ENCODE results near the gene PMM2.

Gene PMM2

DNA sequence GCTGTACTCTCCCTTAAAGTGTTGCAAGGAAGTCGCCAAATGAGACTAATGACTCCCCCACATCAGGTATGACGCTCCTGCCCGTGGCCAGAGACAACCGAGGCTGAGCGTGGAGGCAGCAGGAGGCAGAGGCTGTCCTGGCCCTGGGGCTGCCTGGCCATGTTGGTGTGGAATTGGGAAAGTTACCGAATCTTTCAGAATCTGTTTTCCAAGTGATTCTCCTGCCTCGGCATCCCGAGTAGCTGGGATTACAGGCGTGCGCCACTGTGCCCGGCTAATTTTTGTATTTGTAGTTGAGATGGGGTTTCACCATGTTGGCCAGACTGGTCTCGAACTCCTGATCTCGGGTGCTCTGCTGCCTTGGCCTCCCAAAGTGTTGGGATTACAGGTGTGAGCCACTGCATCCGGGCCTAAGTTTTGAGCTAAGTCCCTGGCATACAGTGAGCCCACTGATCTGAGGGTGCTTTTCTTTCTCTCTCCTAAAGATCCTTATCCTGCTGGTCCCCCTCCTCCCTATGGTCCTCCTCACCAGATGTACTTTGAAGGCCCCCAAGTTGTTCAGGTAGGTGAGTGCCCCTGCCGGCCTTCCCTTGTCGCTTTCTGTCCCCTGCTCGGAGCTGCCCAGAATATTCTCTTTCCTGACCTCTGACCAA, 85.2 kb downstream of the PMM2 start:
- no peak overlapping the region for H2AFZ ChIP-seq (ENCODE audit: low read length)
- no peak overlapping the region for H4K91ac ChIP-seq (ENCODE audit: low read depth, low read length, poor library complexity)
- no peaks in the 10 kb centered on the region for H3K27me3 ChIP-seq (ENCODE audit: control insufficient read depth in 3 of 3, insufficient read depth in 3 of 3, low read depth in 1 of 3, low read length in 3 of 3)
- peaks cover 3 to 15% of the 10 kb centered on the region in 2 donors for H3K4me1 ChIP-seq (ENCODE audit: control insufficient read depth in 2 of 2, insufficient read depth in 1 of 2, low read depth in 1 of 2, low read length in 2 of 2)
- H3K9me3 ChIP-seq (replicated peaks in 1 of 2; ENCODE audit: control insufficient read depth in 2 of 2, insufficient read depth in 1 of 2, low read depth in 1 of 2, low read length in 2 of 2): peaks cover 0 to 4% of the 10 kb centered on the region in 2 donors
- H3K23ac ChIP-seq (ENCODE audit: low read depth, low read length, poor library complexity): no peak overlapping the region
- peak overlapping the region; percentile 68 for H2AK5ac ChIP-seq (ENCODE audit: low read depth, low read length)
- no peak overlapping the region for H3K4me2 ChIP-seq (ENCODE audit: insufficient read depth, low read length, poor library complexity, severe bottlenecking)
- no peak overlapping the region for H3K18ac ChIP-seq (ENCODE audit: low read length)
- peaks cover 1% of the 10 kb centered on the region for H3K79me1 ChIP-seq (ENCODE audit: low read depth, low read length)
- H2BK5ac ChIP-seq (ENCODE audit: low read length): peak overlapping the region; percentile 39
- H3K9ac ChIP-seq (ENCODE audit: low read depth, low read length, poor library complexity): no peak overlapping the region
- H3K36me3 ChIP-seq (replicated peaks in 1 of 2; ENCODE audit: control insufficient read depth in 2 of 2, insufficient read depth in 2 of 2, low read length in 2 of 2): peaks cover 3 to 8% of the 10 kb centered on the region in 2 donors
- no peak overlapping the region for H3K4me3 ChIP-seq (ENCODE audit: low read length in 2 of 2)
- no peak overlapping the region for H3K4ac ChIP-seq (ENCODE audit: low read length)
- no peak overlapping the region for H3K14ac ChIP-seq (ENCODE audit: low read length)
- no peak overlapping the region for H2BK12ac ChIP-seq (ENCODE audit: low read length)
- no peak overlapping the region for H2BK120ac ChIP-seq (ENCODE audit: low read depth, low read length)
- H3K27ac ChIP-seq (replicated peaks; ENCODE audit: low read length): no peak overlapping the region
- DNase-seq (ENCODE audit: low spot score): no peak
- no peak overlapping the region for H2BK15ac ChIP-seq (ENCODE audit: low read length)
- no peak overlapping the region for H4K8ac ChIP-seq (ENCODE audit: low read depth, low read length)
- no CpG with 5 or more reads among the region's 17 CpGs for WGBS, 2 donors (ENCODE audit: extremely low coverage in 2 of 2, insufficient read length in 2 of 2, insufficient replicate concordance in 1 of 2)

DNA sequence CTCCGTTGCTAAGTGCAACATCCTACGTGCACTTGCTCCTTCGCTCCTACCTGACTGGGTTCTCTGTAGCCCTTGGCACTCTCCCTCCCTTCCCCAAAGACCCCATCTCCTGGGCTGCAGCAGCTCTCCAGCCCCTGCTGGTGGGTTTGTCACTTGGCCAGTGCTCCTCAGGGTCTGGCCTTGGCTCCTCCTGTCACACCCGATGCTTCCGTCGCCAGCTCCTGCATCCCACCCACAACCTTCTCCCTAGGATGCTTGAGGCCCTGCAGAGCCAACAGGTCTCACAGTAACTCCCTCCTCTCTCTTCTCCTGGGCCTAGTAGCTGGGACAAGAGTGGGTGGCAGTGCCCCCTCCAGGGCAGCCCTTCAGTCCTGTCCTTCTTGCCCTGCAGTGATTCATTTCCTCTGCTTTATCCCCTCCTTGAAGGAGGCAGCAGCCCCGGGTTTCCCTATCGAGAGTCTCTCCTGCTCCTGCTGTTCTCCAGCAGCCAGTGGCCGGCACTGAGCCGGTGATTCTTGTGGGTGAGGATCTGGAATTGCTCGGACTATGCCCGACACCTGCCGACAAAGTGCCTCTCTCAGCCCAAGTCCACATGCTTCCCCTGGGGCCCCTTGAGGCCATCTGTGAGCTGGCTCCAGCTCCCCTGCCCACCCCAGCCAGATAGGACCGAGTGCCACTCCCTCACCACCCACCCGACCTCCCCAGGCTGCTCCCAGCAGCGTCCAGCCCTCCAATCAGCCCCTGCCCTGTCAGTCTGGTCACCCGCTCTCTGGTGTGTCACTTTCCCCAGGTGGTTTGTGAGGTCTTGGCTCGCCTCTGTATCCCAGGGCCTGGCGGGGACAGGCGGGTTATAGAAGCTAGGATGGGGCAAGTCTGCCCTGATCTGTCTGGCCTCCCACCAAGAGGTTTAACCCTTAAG, 88.3 kb downstream of the PMM2 start:
- no peak overlapping the region for H2BK12ac ChIP-seq (ENCODE audit: low read length)
- H4K8ac ChIP-seq (ENCODE audit: low read depth, low read length): no peak overlapping the region
- WGBS, 2 donors (ENCODE audit: extremely low coverage in 2 of 2, insufficient read length in 2 of 2, insufficient replicate concordance in 1 of 2): no CpG with 5 or more reads among the region's 20 CpGs
- H3K14ac ChIP-seq (ENCODE audit: low read length): peak overlapping the region; percentile 2
- no peak for DNase-seq (ENCODE audit: low spot score)
- H4K91ac ChIP-seq (ENCODE audit: low read depth, low read length, poor library complexity): no peak overlapping the region
- H3K9me3 ChIP-seq (replicated peaks in 1 of 2; ENCODE audit: control insufficient read depth in 2 of 2, insufficient read depth in 1 of 2, low read depth in 1 of 2, low read length in 2 of 2): peaks cover 0 to 4% of the 10 kb centered on the region in 2 donors
- no peaks in the 10 kb centered on the region for H3K27me3 ChIP-seq (ENCODE audit: control insufficient read depth in 3 of 3, insufficient read depth in 3 of 3, low read depth in 1 of 3, low read length in 3 of 3)
- H3K27ac ChIP-seq (replicated peaks; ENCODE audit: low read length): peak overlapping the region; percentile 7
- peak overlapping the region; percentile 81 for H3K9ac ChIP-seq (ENCODE audit: low read depth, low read length, poor library complexity)
- peaks cover 1% of the 10 kb centered on the region for H3K79me1 ChIP-seq (ENCODE audit: low read depth, low read length)
- H3K18ac ChIP-seq (ENCODE audit: low read length): peak overlapping the region; percentile 52
- H3K23ac ChIP-seq (ENCODE audit: low read depth, low read length, poor library complexity): peak overlapping the region; percentile 94
- H3K4ac ChIP-seq (ENCODE audit: low read length): no peak overlapping the region
- H3K36me3 ChIP-seq (replicated peaks in 1 of 2; ENCODE audit: control insufficient read depth in 2 of 2, insufficient read depth in 2 of 2, low read length in 2 of 2): peaks cover 16 to 38% of the 10 kb centered on the region in 2 donors
- H2BK5ac ChIP-seq (ENCODE audit: low read length): peak overlapping the region; percentile 75
- no peak overlapping the region for H2BK120ac ChIP-seq (ENCODE audit: low read depth, low read length)
- H3K4me2 ChIP-seq (ENCODE audit: insufficient read depth, low read length, poor library complexity, severe bottlenecking): peak overlapping the region; percentile 24
- H2AFZ ChIP-seq (ENCODE audit: low read length): no peak overlapping the region
- H3K4me1 ChIP-seq (ENCODE audit: control insufficient read depth in 2 of 2, insufficient read depth in 1 of 2, low read depth in 1 of 2, low read length in 2 of 2): peaks cover 3 to 15% of the 10 kb centered on the region in 2 donors
- H2BK15ac ChIP-seq (ENCODE audit: low read length): peak overlapping the region; percentile 58
- H3K4me3 ChIP-seq (ENCODE audit: low read length in 2 of 2): no peak overlapping the region
- peak overlapping the region; percentile 81 for H2AK5ac ChIP-seq (ENCODE audit: low read depth, low read length)

DNA sequence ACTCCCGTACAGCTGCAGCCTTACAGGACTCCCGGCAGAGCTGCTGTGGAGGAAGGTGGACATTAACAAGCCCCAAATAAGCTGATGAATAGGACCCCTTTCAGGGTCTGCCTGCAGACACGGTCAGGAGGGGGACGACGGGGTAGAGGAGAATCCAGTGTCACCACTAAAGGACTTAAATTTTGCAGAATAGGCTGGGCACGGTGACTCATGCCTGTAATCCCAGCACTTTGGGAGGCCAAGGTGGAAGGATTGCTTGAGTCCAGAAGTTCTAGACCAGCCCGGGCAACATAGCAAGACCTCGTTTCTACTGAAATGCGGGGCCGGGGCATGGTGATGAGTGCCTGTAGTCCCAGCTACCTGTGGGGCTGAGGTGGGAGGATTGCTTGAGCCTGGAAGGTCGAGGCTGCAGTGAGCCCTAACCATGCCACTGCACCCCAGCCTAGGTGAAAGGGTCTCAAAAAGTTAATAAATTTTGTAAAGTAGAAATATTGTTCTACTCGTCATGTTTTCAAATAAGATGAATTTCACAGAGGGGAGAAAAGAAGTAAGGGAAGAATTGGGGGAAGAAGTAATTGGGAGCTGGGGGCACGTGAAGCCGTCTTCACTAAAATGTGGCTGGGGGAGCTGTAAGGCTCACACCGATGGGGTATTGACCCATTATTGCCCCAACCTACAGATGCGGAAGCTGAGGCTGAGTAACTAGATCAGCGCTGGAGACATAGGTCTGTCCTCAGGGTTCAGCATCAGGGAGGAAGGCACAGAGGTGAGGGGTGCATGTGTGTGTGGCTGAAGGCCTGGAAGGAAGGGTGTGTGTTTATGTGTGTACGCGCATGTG, 89.2 kb downstream of the PMM2 start:
- H3K14ac ChIP-seq (ENCODE audit: low read length): peak overlapping the region; percentile 76
- no peak overlapping the region for H3K27ac ChIP-seq (replicated peaks; ENCODE audit: low read length)
- no peak overlapping the region for H4K91ac ChIP-seq (ENCODE audit: low read depth, low read length, poor library complexity)
- H2AK5ac ChIP-seq (ENCODE audit: low read depth, low read length): no peak overlapping the region
- H2AFZ ChIP-seq (ENCODE audit: low read length): no peak overlapping the region
- peaks cover 1% of the 10 kb centered on the region for H3K79me1 ChIP-seq (ENCODE audit: low read depth, low read length)
- peak overlapping the region; percentile 41 for H3K18ac ChIP-seq (ENCODE audit: low read length)
- H2BK15ac ChIP-seq (ENCODE audit: low read length): no peak overlapping the region
- H3K4me1 ChIP-seq (ENCODE audit: control insufficient read depth in 2 of 2, insufficient read depth in 1 of 2, low read depth in 1 of 2, low read length in 2 of 2): peaks cover 3 to 17% of the 10 kb centered on the region in 2 donors
- H3K4ac ChIP-seq (ENCODE audit: low read length): no peak overlapping the region
- peak overlapping the region; percentile 60 for H3K23ac ChIP-seq (ENCODE audit: low read depth, low read length, poor library complexity)
- no peaks in the 10 kb centered on the region for H3K27me3 ChIP-seq (ENCODE audit: control insufficient read depth in 3 of 3, insufficient read depth in 3 of 3, low read depth in 1 of 3, low read length in 3 of 3)
- peak overlapping the region in 1 of 2 donors; percentile 7 for H3K4me3 ChIP-seq (ENCODE audit: low read length in 2 of 2)
- H3K9me3 ChIP-seq (replicated peaks in 1 of 2; ENCODE audit: control insufficient read depth in 2 of 2, insufficient read depth in 1 of 2, low read depth in 1 of 2, low read length in 2 of 2): peaks cover 0 to 4% of the 10 kb centered on the region in 2 donors
- peaks cover 24 to 47% of the 10 kb centered on the region in 2 donors for H3K36me3 ChIP-seq (replicated peaks in 1 of 2; ENCODE audit: control insufficient read depth in 2 of 2, insufficient read depth in 2 of 2, low read length in 2 of 2)
- no peak for DNase-seq (ENCODE audit: low spot score)
- peak overlapping the region; percentile 11 for H2BK5ac ChIP-seq (ENCODE audit: low read length)
- H2BK120ac ChIP-seq (ENCODE audit: low read depth, low read length): no peak overlapping the region
- H3K4me2 ChIP-seq (ENCODE audit: insufficient read depth, low read length, poor library complexity, severe bottlenecking): no peak overlapping the region
- no peak overlapping the region for H2BK12ac ChIP-seq (ENCODE audit: low read length)
- no CpG with 5 or more reads among the region's 19 CpGs for WGBS, 2 donors (ENCODE audit: extremely low coverage in 2 of 2, insufficient read length in 2 of 2, insufficient replicate concordance in 1 of 2)
- H3K9ac ChIP-seq (ENCODE audit: low read depth, low read length, poor library complexity): no peak overlapping the region
- H4K8ac ChIP-seq (ENCODE audit: low read depth, low read length): peak overlapping the region; percentile 65
